Midbrain (tissue), 1 donor: ENCODE measurements around the gene HOXC10.

ENCODE experiments used
- DNase-seq: peaks from one replicate; lab custom pipeline; 2025; lab: John Stamatoyannopoulos, UW

The HOXC10 gene

DNA sequence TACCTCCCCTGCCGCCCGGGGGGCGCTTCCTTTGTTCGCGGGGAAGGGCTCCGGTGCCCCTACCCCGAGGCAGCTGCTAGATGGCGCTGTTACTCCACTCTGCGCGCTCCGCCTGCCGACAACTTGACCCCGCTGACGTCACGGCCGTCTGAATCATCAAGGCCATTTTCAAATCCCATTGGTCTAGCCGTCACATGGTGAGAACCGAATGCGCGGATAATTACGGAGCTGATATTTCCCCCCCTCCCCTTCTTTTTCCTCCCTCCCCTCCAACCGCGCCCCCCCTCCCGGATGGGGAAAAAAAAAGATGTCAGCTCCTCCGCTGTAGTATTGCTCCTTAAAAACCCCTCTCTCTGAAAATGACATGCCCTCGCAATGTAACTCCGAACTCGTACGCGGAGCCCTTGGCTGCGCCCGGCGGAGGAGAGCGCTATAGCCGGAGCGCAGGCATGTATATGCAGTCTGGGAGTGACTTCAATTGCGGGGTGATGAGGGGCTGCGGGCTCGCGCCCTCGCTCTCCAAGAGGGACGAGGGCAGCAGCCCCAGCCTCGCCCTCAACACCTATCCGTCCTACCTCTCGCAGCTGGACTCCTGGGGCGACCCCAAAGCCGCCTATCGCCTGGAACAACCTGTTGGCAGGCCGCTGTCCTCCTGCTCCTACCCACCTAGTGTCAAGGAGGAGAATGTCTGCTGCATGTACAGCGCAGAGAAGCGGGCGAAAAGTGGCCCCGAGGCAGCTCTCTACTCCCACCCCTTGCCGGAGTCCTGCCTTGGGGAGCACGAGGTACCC lies at the start of gene HOXC10:
Gene HOXC10, plus strand, starts transcription at position 246 of the 791 bp plus-strand sequence. Its CDS starts 114 bp downstream, at position 360.
- DNase-seq, result peak; percentile 13

DNA sequence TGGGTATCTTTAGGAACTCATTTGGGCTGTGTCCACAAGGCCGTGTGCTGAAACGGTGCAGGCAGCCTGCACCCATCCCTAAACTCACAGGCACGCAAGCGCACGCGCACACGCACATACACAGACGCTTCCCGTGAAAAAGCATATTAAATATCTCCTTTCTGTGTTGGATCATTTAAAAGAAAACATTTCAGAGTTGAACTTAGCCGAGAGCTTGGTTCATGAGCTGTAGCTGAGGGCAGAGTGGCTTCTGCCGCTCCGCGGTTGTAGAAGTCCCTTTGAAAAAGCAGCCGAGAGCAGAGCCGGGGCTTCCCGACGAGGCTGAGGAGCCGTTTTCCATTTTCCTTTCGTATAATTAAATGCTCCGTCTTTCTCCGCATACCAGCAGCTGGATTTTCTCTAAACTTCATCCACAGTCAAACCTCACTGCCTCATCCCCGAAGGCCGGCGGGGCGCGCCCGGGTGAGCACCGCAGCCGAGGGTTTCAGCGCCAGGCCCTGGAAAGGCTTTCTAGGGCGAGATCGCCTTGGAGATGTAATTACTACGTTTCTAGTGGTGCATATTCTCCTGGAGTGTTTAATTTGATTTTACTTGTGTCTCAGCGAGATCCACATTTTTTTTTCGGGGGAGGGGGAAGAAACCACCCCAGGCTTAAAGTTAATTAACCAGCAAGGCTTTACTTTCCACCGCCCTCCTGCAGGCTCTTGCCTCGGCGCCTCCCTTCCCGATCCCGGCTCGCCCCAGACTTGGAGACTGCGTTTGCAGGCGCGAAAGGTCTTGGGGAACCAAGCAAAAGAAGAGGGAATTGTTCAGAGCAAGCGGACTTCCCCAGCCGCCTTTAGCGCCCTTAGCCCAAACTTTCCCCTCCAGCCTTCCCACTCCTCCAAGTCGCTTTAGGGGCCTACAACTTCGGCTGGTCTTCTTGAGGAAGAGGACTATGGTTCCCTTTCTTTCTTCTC lies 49.3 kb upstream of the HOXC10 start:
- no peak for DNase-seq

DNA sequence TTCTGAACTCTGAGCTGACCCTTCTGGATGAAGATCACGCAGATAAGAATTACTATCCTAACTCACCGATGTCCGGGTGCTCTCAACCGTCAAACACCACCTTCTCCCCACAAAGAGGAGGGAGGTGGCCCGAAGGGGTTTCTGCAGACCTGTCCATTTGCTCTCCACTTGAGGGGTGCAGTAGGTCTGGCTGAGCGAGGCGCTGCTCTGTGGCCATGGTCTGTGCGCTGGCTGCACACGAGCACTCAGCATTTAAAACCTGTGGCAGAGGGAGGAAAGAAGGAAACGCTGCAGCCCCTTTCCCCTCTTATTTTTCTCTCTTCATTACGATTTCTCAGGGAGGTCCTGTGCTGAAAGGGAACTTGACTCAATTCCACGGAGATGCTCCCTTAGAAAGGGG lies 47.8 kb upstream of the HOXC10 start:
- no peak for DNase-seq

DNA sequence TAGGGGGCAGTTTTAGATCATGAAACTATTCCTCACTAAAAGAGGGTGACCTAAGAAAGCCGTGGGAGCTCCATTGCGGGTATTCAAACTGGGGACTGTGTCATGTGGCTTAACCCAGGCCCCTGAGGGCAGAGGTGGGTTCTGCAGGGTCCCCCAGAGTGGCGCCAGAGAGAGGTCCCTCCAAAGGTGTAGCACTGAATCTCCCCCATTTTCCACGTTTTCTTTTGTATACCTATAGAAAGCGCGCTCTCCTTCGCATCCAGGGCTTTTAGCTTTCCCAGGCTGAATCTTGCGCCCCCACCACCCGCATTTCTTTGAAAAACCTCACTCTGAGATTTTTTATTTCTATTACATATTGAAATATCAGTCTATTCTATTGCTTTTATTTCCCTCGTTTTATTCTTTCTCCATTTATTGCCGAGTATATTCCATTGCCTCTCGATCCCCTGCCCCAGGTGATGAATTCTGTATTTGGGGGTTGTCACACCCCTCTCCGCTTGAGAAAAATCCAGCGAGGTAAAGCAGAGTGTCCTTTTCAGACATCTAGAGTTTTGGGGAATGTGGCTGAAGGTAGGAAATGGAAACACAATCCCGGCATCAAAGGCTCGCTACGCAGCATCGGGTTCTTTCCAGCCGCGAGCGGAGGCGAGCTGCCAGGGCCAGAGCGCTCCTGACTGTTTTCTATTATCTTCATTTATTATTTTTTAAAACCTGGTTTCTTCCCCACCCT lies 47.2 kb upstream of the HOXC10 start:
- no peak for DNase-seq

DNA sequence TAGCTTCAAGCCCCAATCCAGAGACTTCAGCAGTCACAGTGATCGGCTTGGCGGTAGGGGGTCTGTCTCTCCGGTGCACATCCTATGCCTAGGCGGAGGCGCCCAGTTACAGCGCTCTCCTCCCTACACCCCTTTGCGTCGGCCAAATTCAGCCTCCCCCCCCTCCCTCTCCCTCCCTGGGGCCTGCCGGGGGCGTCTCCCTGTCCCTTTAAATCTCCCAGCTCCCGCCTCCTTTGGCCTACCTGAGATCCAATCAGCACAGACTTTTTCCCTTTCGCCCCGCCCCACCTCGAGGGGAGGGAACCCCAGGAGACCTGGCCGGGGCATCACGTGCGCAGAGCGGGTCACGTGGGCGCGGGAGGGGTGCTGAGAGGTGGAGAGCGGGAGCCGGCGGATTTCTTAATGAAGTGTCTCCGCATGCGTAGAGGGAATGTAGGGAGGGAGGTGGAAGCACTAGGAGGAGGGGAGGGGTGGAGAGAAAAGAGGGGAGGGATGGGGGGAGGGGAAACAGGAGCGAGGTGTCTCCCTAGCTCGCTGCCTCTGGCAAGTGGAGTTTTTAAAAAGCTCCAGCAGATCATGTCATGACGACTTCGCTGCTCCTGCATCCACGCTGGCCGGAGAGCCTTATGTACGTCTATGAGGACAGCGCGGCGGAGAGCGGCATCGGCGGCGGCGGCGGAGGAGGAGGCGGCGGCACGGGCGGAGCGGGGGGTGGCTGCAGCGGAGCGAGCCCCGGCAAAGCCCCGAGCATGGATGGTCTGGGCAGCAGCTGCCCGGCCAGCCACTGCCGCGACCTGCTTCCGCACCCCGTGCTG lies 46.4 kb upstream of the HOXC10 start, which contains the start of gene HOXC13:
Gene HOXC13, plus strand, starts transcription at position 506 of the 815 bp plus-strand sequence. Its CDS starts 76 bp downstream, at position 582.
- DNase-seq, result no peak

DNA sequence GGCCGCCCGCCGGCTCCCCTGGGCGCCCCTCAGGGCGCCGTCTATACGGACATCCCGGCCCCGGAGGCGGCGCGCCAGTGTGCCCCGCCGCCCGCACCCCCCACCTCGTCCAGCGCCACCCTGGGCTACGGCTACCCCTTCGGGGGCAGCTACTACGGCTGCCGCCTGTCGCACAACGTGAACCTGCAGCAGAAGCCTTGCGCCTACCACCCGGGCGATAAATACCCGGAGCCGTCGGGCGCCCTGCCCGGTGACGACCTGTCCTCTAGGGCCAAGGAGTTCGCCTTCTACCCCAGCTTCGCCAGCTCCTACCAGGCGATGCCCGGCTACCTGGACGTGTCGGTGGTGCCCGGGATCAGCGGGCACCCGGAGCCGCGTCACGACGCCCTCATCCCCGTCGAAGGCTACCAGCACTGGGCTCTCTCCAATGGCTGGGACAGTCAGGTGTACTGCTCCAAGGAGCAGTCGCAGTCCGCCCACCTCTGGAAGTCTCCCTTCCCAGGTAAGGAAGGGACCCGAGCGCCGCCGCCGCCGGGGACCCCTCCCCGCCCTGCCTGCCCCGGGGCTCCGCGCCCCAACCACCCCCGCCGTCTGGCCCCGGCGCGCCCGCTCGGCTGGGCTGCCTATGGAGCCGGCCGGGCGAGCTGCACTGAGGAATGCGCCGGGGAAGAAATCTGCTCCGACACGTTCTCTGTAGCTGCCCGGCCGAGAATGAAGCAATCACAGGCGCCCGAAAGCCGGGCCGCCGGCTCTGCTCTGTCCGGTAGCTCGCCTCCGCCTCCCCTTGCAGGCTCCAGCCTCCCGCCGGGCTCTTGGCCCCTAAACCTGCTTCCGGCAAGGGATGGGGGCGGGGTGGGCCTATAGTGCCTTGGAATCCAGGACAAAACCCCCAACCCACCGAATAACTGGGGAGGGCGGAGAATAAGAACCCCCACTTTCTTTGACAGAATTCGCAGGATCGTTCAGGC lies 45.5 kb upstream of the HOXC10 start:
- no peak for DNase-seq

DNA sequence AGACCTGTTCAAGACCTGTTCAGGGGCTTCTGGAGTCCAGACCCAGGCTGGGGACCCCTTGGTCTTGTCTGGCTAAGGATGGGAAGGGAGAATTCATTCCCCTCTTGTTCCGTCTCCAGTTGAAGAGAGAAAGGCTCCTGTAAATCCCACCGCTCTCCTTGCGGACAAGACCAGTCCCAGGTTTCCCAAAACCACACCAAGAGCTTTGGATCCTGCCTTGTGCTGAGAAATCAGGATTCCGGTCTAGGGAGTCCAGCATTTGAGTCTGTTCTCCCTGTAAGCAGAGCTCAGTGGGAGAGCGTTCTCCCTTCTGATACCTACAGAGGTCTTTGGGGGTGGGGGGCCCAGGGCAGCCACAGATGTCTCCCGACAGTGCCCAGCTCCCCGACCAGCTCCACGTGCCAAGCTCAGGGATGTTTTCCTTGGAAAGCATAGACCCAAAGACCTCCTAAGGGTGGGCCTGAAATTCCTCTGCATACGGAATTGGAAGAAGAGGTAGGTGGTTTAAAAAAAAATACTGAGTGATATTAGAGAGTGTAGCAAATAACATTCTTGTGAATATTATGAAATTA lies 44.4 kb upstream of the HOXC10 start:
- no peak for DNase-seq

DNA sequence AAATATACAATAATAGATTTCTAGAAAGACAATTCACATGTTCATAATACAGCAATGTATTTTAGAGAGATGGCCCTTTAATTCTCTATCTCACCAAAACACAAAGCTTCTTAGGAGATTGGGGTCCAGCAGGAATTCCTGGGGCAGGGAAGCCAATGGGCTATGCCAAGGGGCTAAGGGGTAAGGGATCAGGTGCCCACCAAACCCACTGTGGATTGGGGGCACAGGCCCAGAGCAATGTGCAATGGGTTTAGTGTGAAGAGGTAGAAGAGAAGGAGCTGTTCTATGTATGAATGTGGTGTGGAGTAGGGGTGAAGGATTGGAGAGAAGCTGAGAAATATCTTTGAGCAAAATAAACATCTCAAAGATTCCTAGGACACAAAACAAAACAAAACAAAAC lies 43.8 kb upstream of the HOXC10 start:
- no peak for DNase-seq

DNA sequence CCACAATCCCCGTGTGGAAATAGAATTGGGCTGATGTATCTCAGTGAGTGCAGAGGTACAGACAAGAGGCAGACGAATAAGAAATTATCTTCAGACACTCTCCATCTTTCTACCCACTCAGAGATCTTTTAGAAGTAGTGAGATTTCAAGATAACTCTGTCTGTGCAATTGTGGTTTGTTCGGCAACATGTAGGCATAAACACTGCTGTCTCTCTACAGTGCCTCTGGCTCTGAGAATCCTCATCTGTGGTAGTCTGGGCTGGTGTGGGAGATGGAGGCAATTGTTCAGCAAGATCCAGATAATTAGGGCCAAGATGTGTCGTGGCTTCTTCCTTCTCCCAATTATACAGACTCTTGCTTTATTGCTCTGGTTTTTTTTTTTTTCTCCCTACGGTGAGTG lies 43.2 kb upstream of the HOXC10 start:
- DNase-seq, result no peak

DNA sequence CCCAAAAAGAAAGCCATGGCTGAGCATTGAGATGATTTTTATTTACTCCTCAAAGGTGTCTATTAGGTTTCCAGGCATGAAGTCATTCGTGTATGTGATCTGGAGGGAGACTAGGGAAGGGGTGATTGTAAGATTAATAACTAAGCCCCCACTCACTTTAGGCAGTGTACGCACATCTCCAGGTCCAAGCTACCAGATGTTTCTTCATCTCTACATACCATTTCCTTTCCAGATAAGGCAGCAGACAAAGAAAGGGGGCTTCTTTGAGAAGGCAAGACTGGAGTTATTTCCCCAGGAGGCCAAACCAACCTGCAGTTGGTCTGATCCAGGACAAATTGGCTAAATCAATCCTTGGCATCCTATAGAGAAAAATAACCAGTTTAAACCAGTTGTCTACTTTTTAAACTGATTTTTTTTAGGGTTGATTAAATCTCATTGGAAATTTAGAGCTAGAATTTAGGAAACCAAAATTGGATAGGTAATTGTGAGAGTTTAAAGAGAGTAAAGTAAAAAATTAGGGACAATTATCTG lies 42.4 kb upstream of the HOXC10 start:
- DNase-seq, result no peak

DNA sequence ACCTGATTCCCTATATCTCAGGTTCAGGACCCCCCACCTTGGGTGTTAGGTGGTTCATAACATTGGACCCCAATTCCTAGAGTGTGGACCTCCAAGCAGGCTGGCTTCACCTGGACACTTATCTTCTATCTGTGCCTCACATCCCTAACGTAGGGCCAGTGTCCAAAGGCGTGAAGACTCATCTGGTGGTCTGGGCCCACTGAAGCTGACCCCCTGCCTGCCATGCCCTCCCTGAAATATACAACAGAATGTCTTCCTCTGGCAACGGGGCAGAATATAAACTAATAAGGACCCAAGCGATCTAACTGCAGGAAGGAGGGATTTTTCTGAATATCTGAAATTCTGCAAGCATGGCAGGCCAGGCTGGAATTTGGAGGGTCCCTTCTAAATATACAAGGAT lies 40.7 kb upstream of the HOXC10 start:
- no peak for DNase-seq

DNA sequence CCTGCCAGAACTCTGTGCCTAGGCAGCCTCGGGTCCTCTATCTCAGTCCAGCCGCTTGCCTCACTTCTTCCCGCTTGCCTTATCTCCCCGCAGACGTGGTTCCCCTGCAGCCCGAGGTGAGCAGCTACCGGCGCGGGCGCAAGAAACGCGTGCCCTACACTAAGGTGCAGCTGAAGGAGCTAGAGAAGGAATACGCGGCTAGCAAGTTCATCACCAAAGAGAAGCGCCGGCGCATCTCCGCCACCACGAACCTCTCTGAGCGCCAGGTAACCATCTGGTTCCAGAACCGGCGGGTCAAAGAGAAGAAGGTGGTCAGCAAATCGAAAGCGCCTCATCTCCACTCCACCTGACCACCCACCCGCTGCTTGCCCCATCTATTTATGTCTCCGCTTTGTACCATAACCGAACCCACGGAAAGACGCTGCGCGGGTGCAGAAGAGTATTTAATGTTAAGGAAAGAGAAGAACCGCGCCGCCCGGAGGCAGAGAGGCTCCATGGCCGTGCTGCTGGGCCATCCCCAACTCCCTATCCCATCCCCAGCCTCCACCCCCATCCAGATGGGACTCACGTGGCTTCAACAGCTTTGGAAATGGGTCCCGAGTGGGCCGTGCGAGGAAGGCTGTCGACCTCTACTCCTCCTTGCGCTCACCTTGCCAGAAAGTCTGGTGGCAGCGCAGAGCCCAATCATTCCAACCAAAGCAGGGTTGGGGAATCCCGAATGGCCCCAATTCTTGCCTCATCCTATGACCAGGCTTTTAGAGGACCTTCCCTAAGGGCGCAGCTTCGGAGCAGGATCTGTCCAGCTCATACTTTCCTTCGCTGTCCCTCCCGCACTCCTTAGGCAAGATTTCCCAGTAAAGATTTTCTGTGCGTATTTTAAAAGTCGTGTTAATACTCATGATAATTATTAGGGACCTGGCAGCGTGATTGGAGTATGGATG lies 39.8 kb upstream of the HOXC10 start:
- DNase-seq, result no peak

DNA sequence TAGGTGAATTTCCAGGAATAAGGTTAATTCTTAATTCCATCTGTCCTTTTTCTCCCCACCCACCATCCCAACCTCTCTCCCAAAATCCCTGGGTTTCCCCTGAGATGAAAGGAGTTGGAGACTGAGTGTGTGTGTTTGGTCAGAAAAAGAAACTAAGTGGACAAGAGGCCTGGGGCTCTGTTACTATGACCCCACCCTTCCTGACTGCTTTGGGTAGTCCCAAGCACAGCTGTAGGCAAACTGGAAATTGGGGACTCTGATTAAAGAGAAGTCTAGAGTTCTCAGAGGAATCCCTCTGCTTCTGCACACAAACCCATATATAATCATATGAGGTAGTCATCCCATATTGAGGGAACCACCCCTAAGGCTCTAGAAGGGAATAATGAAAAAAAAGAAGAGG lies 37.2 kb upstream of the HOXC10 start:
- no peak for DNase-seq

DNA sequence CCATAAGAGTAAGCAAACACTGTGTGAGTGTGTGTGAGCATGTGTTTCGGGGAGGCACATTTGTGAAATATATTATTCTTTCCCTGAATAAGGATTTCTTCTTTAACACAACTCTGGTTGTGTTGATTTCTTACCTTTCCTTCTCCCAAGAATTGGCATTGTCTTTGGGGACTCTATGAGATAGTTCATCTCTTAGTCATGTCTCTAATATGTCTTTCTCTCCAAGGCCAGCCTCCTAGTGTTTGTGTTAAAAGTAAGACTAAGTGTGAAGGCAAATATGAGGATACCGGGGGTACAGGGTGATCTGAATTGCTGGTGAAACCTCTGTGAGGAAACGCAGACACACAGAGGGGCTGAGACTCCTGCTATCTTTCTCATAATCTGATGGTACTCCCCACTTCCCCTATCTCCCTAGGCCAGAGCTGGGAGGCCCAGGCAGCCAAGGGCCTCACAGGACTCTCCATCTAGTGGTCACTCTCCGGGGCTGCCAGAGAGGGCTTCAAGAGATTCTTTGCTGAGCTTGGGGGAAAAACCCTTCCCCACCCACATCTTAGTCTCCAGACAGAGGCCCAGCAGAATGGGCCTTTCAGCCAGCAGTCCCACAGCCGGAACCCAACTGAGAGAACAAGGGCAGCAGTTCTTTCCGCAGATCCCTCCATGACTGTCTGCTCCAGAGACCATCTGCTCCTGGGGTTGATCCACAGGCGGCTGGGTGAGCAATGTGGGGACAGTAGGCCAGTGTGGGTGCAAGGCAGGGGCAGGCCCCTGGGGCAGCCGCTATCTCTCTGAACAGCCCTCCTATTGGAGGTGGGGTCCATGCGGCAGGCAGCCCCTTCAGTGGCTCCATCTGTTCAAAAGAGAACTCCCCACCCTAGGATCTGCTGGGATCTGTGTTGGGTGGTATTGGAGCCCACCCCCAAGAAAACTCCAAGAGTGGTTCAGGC lies 36.0 kb upstream of the HOXC10 start:
- DNase-seq, result no peak

DNA sequence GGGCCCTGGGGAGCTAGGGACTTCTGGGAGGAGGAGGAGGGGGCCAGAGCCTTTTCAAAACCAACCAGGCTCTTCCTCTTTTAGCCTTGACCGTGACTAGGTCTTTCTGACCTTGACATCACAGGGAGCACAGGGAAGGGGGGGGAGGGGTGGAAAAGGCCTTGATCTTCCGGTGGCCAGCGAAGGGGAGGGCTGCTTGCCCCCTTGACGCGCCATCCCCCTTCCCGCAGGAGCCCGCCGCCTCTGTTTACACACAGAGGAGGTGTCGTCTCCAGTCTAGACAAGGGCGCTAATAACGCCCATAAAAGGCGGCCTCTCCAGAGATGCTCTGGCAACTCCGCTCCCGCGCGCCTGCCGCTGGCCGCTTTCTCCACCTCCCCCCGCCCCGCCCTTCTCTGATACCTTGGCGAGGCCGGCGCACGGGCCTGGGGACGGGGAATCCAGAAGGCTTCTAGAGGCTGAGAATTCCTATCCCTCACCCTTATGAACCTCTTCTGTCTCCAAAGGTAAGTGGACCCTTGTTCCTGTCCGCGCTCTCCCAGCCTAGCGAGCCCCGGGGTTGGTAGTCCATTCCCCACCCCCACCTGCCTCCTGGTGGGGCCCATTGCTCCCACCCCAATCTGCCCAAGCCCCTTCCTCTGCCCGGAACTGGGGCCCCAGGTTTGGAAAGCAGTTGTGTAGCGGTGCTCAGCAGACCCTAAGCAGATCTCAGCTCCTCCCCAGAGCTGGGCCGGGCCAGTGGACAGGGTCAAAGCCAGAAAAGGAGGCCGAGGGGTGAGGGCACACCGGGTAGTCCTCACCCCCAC lies 35.1 kb upstream of the HOXC10 start:
- DNase-seq, result no peak

DNA sequence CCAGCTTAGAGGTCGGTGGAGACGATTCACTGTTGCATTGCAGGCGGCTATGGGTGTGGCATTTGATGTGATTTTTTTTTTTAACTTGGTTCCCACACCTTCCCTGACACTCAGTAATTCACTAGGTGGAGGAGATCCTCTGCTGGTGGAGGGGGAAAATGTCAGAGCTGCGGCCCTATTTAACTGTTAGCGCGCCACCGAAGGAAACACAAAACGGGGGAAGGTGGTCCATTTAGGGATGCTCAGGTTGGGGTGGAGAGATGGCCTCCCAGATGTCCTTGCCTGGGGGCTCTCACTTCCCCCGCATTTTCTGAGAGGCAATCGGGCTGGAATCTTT lies 34.5 kb upstream of the HOXC10 start:
- DNase-seq, result no peak
